ENCODE data around the gene SCAND1.

GRCh38 chr20:35992713-35993335 lies 38.5 kb upstream of the SCAND1 start:
- TF ChIP-seq CTCF (conservative IDR thresholded peaks at IDR 0.05 in 1 of 2, IDR thresholded peaks at IDR 0.05 in 1 of 2; ENCODE audit: low read depth in 1 of 2, low read length in 2 of 2) (peak; percentile 85 to 89), EZH2 (IDR thresholded peaks at IDR 0.05; ENCODE audit: low read length, missing control alignments) (no peak)

Data from fibroblast of lung (primary cell).